G401 (cell line): ENCODE measurements around the gene SLC4A9. TPM values are rescaled to one million over a fixed set of nuclear protein-coding genes. Genes with fewer than 3 reads are reported as not detected.
"Not testable (repeated sequence)": the region's sequence is repeated elsewhere in the genome, so short reads cannot be mapped to it uniquely, and the experiment has no call there.

Experiments used
- DNase-seq: peaks from one replicate; pipeline ENCODE4 v3.0.0-alpha.2; 2015; ENCODE audit warnings: low spot score
- in situ Hi-C: cut with HindIII; loops from 2 replicates; pipeline ENCODE4 v1.10.0; 2016; ENCODE audit warnings: low sequenced_read_pairs, mixed read lengths
- total RNA-seq: library from RNA; depleted of rRNA; stranded (reverse); fragments of >200 nt; shearing (Covaris generic); gene quantifications from 2 replicates; pipeline ENCODE4 v1.2.3, GENCODE V29; 2014

Gene SLC4A9
- total RNA-seq, 1 experiment from 2014 or later, result not detected

GRCh38 chr5:140331638-140332037, 28.4 kb upstream of the SLC4A9 start:
- in situ Hi-C loops, result no loop called here
- no peak for DNase-seq

GRCh38 chr5:140336388-140336787, 23.6 kb upstream of the SLC4A9 start:
- in situ Hi-C loops, result no loop called here
- DNase-seq, result no peak

GRCh38 chr5:140337880-140338279, 22.1 kb upstream of the SLC4A9 start:
- no peak for DNase-seq
- in situ Hi-C loops, result no loop called here

GRCh38 chr5:140338336-140338735, 21.7 kb upstream of the SLC4A9 start:
- no peak for DNase-seq
- in situ Hi-C loops, result no loop called here

GRCh38 chr5:140338908-140339307, 21.1 kb upstream of the SLC4A9 start:
- DNase-seq, result no peak
- in situ Hi-C loops, result no loop called here

- in situ Hi-C loops, result no loop called here
- DNase-seq, result no peak
These were observed 20.4 kb upstream of the SLC4A9 start for GRCh38 chr5:140339636-140340035.

- in situ Hi-C loops, result no loop called here
- no peak for DNase-seq
These were observed 19.3 kb upstream of the SLC4A9 start for GRCh38 chr5:140340605-140341121.

- peak; percentile 47 for DNase-seq
- in situ Hi-C loops, result no loop called here
These were observed 18.4 kb upstream of the SLC4A9 start for GRCh38 chr5:140341591-140341990.

- in situ Hi-C loops, result no loop called here
- no peak for DNase-seq
These were observed 17.7 kb upstream of the SLC4A9 start for GRCh38 chr5:140342287-140342686.

GRCh38 chr5:140342896-140343295, 17.1 kb upstream of the SLC4A9 start:
- DNase-seq, result no peak
- in situ Hi-C loops, result no loop called here

GRCh38 chr5:140343849-140344248, 16.1 kb upstream of the SLC4A9 start:
- DNase-seq, in situ Hi-C loops: not testable (repeated sequence)

GRCh38 chr5:140344683-140345423, 15.1 kb upstream of the SLC4A9 start:
- in situ Hi-C loops, result no loop called here
- peak; percentile 68 for DNase-seq

GRCh38 chr5:140345919-140346347, 14.1 kb upstream of the SLC4A9 start:
- in situ Hi-C loops, result no loop called here

GRCh38 chr5:140346348-140347221, 13.4 kb upstream of the SLC4A9 start, which contains the start of gene HBEGF:
HBEGF (minus strand) TSS chr5:140346603; CDS start chr5:140346328, 275 bp downstream.
- peak; percentile 89 for DNase-seq
- in situ Hi-C loops, result no loop called here

More at GRCh38 chr5:140345919-140346347, 14.1 kb upstream of the SLC4A9 start:
- DNase-seq, result peak; percentile 55

- in situ Hi-C loops, result no loop called here
These were observed 12.6 kb upstream of the SLC4A9 start for GRCh38 chr5:140347360-140347759.

GRCh38 chr5:140348104-140348503, 11.9 kb upstream of the SLC4A9 start:
- in situ Hi-C loops, result no loop called here
- no peak for DNase-seq

More at GRCh38 chr5:140347360-140347759, 12.6 kb upstream of the SLC4A9 start:
- no peak for DNase-seq

- in situ Hi-C loops, result no loop called here
- DNase-seq, result no peak
These were observed 10.8 kb upstream of the SLC4A9 start for GRCh38 chr5:140349244-140349643.

- DNase-seq, result peak; percentile 86
These were observed 8.2 kb upstream of the SLC4A9 start for GRCh38 chr5:140351609-140352334.

GRCh38 chr5:140355546-140355945, 4.4 kb upstream of the SLC4A9 start:
- no peak for DNase-seq
- in situ Hi-C loops, result no loop called here

More at GRCh38 chr5:140351609-140352334, 8.2 kb upstream of the SLC4A9 start:
- in situ Hi-C loops, result no loop called here
